Lung (tissue), 12 donors: ENCODE measurements around the gene MAML3. TPM values are rescaled to one million over a fixed set of nuclear protein-coding genes. Genes with fewer than 3 reads are reported as not detected.

Source experiments
- ATAC-seq: fragments of 200-7000 bp; cut with Tn5 transposase; one replicate; pipeline ENCODE4 v1.9.1; 2020; ENCODE audit warnings: moderate number of reproducible peaks; ENCODE audit not compliant: insufficient read depth, low FRiP score
- DNase-seq, 3 donors: peaks; one replicate each; pipeline ENCODE4 v3.0.0-alpha.2; 2013 to 2017
- H3K27ac ChIP-seq, 2 donors: one replicate each; pipeline ENCODE4 v1.5.1; 2013; ENCODE audit warnings: mild to moderate bottlenecking in 2 of 2, moderate library complexity in 2 of 2, control low read depth in 1 of 2, inconsistent platforms in 1 of 2, low read depth in 1 of 2, low read length in 1 of 2
- H3K27me3 ChIP-seq, 3 donors: one replicate each; pipeline ENCODE4 v1.5.1; 2013; ENCODE audit warnings: low read length in 2 of 3; ENCODE audit not compliant: control insufficient read depth in 3 of 3, insufficient read depth in 3 of 3
- H3K36me3 ChIP-seq, 4 donors: one replicate each; pipeline ENCODE4 v1.5.1; 2013; ENCODE audit warnings: low read length in 4 of 4, mild to moderate bottlenecking in 1 of 4, moderate library complexity in 1 of 4; ENCODE audit not compliant: control insufficient read depth in 4 of 4, insufficient read depth in 4 of 4
- H3K4me1 ChIP-seq, 5 donors: one replicate each; pipeline ENCODE4 v1.5.1; 2013; ENCODE audit warnings: low read length in 5 of 5, mild to moderate bottlenecking in 2 of 5, moderate library complexity in 1 of 5; ENCODE audit not compliant: control insufficient read depth in 5 of 5, insufficient read depth in 5 of 5
- H3K4me3 ChIP-seq: one replicate; pipeline ENCODE4 v1.5.1; 2013; ENCODE audit warnings: mild to moderate bottlenecking, control low read depth, moderate library complexity
- H3K9ac ChIP-seq, 2 donors: one replicate each; pipeline ENCODE4 v1.5.1; 2013; ENCODE audit warnings: low read length in 2 of 2, control low read depth in 1 of 2; ENCODE audit not compliant: insufficient read depth in 1 of 2
- H3K9me3 ChIP-seq, 4 donors: one replicate each; pipeline ENCODE4 v1.5.1; 2013; ENCODE audit warnings: low read length in 3 of 4, mild to moderate bottlenecking in 1 of 4, moderate library complexity in 1 of 4; ENCODE audit not compliant: control insufficient read depth in 4 of 4, insufficient read depth in 3 of 4
- CTCF ChIP-seq: IDR thresholded peaks from 2 replicates; pipeline ENCODE4 v1.5.1; 2012; ENCODE audit warnings: mild to moderate bottlenecking; ENCODE audit errors: control extremely low read depth, extremely low read depth
- WGBS, 2 donors: extraction: QIAGEN DNeasy Blood & Tissue Kit; methylation state at CpG; one replicate each; pipeline ENCODE4 v1.1.7; 2013; 5-methylcytosine and 5-hydroxymethylcytosine counted together
- polyA plus RNA-seq, 2 donors: library from polyadenylated mRNA; stranded (reverse); fragments of 200-250 nt; gene quantifications; one replicate each; pipeline ENCODE4 v1.2.1, GENCODE V29; 2013
- total RNA-seq, 2 donors: library from RNA; depleted of rRNA in 1 of 2; stranded (reverse); fragments of >200 nt in 1 of 2; gene quantifications; one replicate each; pipeline ENCODE4 v1.2.1, GENCODE V29; 2014 to 2021
- donor health status: control.
- donor health status: control.
- donor health status: Bipolar disorder and iron deficiency.
- donor health status: healthy.
- donor health status: DM: yes; HTN: yes; CAD: no.

MAML3 gene
- total and polyA plus RNA-seq, 4 donors: 3.0 to 16.4 (median 8.5) TPM

GRCh38 chr4:139854668-139855403 lies 299.1 kb downstream of the MAML3 start:
- peaks cover 0 to 20% (median 2%) of the 10 kb centered on the region in 5 donors for H3K4me1 ChIP-seq
- WGBS, 2 donors: 93% methylated on average over 7 of the region's 7 CpGs
- no peak for TF ChIP-seq CTCF
- no peaks in the 10 kb centered on the region for H3K27me3 ChIP-seq
- no peak for DNase-seq
- H3K36me3 ChIP-seq: no peaks in the 10 kb centered on the region
- ATAC-seq: no peak
- no peaks in the 10 kb centered on the region for H3K9me3 ChIP-seq
- H3K27ac ChIP-seq: no peak overlapping the region
- no peak overlapping the region for H3K9ac ChIP-seq
- no peak overlapping the region for H3K4me3 ChIP-seq

GRCh38 chr4:139853309-139853708 lies 300.7 kb downstream of the MAML3 start:
- Histone ChIP-seq H3K36me3 (no peaks in the 10 kb centered on the region), H3K27me3 (no peaks in the 10 kb centered on the region), H3K9me3 (no peaks in the 10 kb centered on the region), H3K27ac (no peak overlapping the region), H3K4me1 (peaks cover 0 to 30% (median 4%) of the 10 kb centered on the region in 5 donors), H3K9ac (no peak overlapping the region), H3K4me3 (no peak overlapping the region)
- DNase-seq: no peak
- no peak for TF ChIP-seq CTCF
- ATAC-seq: no peak

GRCh38 chr4:139852612-139853269 lies 301.2 kb downstream of the MAML3 start:
- ATAC-seq (no peak), DNase-seq (no peak)
- Histone ChIP-seq H3K27ac (no peak overlapping the region), H3K4me1 (peaks cover 0 to 33% (median 4%) of the 10 kb centered on the region in 5 donors), H3K9ac (no peak overlapping the region), H3K9me3 (no peaks in the 10 kb centered on the region), H3K4me3 (no peak overlapping the region), H3K36me3 (no peaks in the 10 kb centered on the region), H3K27me3 (no peaks in the 10 kb centered on the region)
- 79 to 92% methylated on average over 4 of the region's 4 CpGs for WGBS, 2 donors
- TF ChIP-seq CTCF: no peak
